Prostate gland (tissue), 2 donors: Measurements from ENCODE around the gene LRRN2. TPM values are rescaled to one million over a fixed set of nuclear protein-coding genes. Genes with fewer than 3 reads are reported as not detected.

Source experiments
- DNase-seq: peaks from one replicate; pipeline ENCODE4 v3.0.0-alpha.2; 2019; ENCODE audit warnings: low spot score
- H3K27ac ChIP-seq, 2 donors: fragments of 200-600 bp; sonication (generic); 2 replicates each; pipeline ENCODE4 v1.5.1; 2017 to 2019
- H3K27me3 ChIP-seq: fragments of 200-600 bp; sonication (generic); replicated peaks from 2 replicates; pipeline ENCODE4 v1.5.1; 2019; ENCODE audit not compliant: insufficient read depth
- H3K36me3 ChIP-seq, 2 donors: fragments of 200-600 bp; sonication (generic); 1 replicate in 1 of 2; 2 replicates in 1 of 2; pipeline versions ENCODE4 v1.5.1 to v1.8.1; 2017 to 2019
- H3K4me1 ChIP-seq: fragments of 200-600 bp; sonication (generic); replicated peaks from 2 replicates; pipeline ENCODE4 v1.5.1; 2019
- H3K4me3 ChIP-seq, 2 donors: fragments of 200-600 bp; sonication (generic); 2 replicates each; pipeline ENCODE4 v1.5.1; 2017 to 2019
- H3K9me3 ChIP-seq: fragments of 200-600 bp; sonication (generic); 2 replicates; pipeline ENCODE4 v1.5.1; 2017
- POLR2A ChIP-seq: fragments of 450-650 bp; IDR thresholded peaks from one replicate; pipeline ENCODE4 v1.6.1; 2016; ENCODE audit warnings: antibody characterized with exemption, mild to moderate bottlenecking
- POLR2AphosphoS5 ChIP-seq: sonication (generic); formaldehyde crosslinking; IDR thresholded peaks from one replicate; pipeline ENCODE4 v1.6.1; 2017; ENCODE audit warnings: antibody characterized with exemption
- WGBS: methylation state at CpG from one replicate; pipeline ENCODE4 v1.1.5; 2018; 5-methylcytosine and 5-hydroxymethylcytosine counted together
- intact Hi-C: fragments of 100-400 bp; cut with DNase I; formaldehyde crosslinking; loops from one replicate; pipeline ENCODE4 v1.14.2; 2022
- total RNA-seq, 2 donors: library from RNA; depleted of rRNA; stranded (reverse); fragments of >200 nt; gene quantifications; one replicate each; pipeline ENCODE4 v1.1.0, GENCODE V29; 2016
- TF ChIP-seq, protein P1 (sequence below), 4 experiments: fragments of 200-600 bp in 2 of 4; fragments of 450-650 bp in 2 of 4; sonication (generic) in 2 of 4; IDR thresholded peaks; 1 replicate in 3 of 4; 2 replicates in 1 of 4; pipeline ENCODE4 v1.5.1; 2016 to 2019; ENCODE audit warnings: antibody characterized with exemption in 4 of 4, mild to moderate bottlenecking in 2 of 4, moderate library complexity in 2 of 4

LRRN2 gene
- total RNA-seq, 2 donors from 2014 or later = 0.55 to 15.3 TPM

DNA sequence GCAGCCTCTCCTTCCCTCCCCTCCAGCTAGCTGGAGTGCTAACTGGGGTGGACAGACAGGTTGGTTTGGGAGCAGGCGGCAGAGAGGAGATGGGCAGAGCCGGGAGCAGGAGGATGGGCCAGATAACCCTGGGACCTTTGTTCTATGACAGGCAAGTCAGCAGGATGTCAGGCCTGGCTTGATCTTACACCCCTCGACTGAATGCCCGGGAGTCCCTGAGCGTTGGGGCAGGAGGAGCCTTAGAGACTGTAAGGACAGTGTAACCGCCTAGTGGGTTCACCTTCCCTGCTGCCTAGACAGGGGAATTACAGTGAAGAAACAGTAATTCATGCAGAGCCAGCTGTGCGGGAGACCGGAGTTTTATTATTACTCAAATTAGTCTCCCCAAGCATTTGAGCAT lies 109.1 kb downstream of the LRRN2 start:
- Histone ChIP-seq H3K27ac (no peak overlapping the region), H3K9me3 (no peaks in the 10 kb centered on the region), H3K4me3 (no peak overlapping the region), H3K4me1 (no peaks in the 10 kb centered on the region), H3K27me3 (no peaks in the 10 kb centered on the region), H3K36me3 (no peaks in the 10 kb centered on the region)
- no peak for DNase-seq
- TF ChIP-seq POLR2A = no peak
- no peak for TF ChIP-seq POLR2AphosphoS5
- TF ChIP-seq, protein P1, sequence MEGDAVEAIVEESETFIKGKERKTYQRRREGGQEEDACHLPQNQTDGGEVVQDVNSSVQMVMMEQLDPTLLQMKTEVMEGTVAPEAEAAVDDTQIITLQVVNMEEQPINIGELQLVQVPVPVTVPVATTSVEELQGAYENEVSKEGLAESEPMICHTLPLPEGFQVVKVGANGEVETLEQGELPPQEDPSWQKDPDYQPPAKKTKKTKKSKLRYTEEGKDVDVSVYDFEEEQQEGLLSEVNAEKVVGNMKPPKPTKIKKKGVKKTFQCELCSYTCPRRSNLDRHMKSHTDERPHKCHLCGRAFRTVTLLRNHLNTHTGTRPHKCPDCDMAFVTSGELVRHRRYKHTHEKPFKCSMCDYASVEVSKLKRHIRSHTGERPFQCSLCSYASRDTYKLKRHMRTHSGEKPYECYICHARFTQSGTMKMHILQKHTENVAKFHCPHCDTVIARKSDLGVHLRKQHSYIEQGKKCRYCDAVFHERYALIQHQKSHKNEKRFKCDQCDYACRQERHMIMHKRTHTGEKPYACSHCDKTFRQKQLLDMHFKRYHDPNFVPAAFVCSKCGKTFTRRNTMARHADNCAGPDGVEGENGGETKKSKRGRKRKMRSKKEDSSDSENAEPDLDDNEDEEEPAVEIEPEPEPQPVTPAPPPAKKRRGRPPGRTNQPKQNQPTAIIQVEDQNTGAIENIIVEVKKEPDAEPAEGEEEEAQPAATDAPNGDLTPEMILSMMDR (IDR thresholded peaks at IDR 0.05) = no peak
- intact Hi-C loops = no loop called here
- WGBS = 82% methylated on average over 8 of the region's 8 CpGs

DNA sequence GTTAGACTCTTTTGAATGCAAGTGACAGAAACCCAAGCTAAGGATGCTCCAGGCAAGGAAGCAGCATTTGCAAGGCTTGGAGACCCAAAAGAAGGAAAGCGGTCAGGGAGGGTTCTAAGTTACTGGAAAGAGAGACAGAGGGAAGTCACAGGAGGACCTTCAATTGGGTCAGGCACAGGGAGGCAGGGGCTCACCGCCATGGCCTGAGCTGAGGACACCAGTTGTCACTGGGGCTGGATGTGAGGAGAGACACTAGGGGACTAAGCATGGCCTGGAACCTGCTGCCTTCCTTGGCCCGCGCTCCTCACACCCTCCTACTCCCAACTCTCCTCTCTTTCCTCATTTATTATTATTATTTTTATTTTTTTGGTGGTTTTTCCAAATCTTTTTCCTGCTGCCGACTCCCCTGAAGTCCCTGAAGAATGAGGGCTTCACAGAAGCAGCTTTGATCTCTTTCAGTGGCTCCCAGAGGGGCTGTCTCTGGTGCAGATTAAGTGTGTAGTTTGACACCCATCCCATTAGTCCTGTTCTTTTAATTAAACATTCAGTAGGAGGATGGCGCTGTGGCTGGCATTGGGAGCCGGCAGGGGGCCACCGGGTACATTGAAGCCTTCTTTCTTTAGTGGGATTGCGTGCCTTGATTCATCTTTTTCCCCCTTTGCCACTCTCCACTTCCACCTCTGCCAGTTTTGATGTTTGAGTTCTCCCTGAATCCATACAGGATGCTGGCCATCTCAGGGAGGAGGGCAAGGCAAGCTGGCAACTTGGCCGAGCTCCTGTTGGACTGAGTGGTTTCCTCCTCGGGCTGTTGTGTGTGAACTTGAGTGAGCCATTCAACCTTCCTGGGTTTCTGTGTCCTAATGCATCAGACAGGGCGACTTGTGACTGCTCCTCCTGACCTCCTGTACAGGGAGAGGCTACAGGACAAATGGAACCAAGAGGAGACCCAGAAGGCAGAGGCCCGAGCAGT lies 110.0 kb downstream of the LRRN2 start:
- Histone ChIP-seq H3K36me3 (no peaks in the 10 kb centered on the region), H3K27me3 (no peaks in the 10 kb centered on the region), H3K9me3 (no peaks in the 10 kb centered on the region), H3K4me1 (no peaks in the 10 kb centered on the region), H3K27ac (no peak overlapping the region), H3K4me3 (no peak overlapping the region)
- TF ChIP-seq POLR2AphosphoS5 (no peak), POLR2A (no peak)
- TF ChIP-seq, protein P1 (IDR thresholded peaks at IDR 0.05) = no peak
- intact Hi-C loops = no loop called here
- 86% methylated on average over 13 of the region's 13 CpGs for WGBS
- DNase-seq = no peak

DNA sequence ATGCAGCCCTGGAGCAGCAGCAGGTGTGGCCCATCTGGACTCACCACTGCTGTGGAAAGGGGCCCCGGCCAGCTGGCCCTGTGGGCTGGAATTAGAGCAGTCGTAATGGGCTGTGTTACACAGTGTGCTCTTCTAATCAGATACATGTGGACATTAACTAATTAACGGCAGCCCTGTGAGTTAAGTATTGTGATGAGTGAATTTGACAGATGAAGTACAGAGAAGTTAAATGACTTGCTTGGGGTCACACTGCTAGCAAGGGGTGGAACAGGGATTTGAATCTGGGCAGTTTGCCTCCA lies 110.7 kb downstream of the LRRN2 start:
- intact Hi-C loops = loop anchor here (5.0 kb wide), 1 partner anchor 187 kb away; no protein-coding TSS in a partner anchor
- Histone ChIP-seq H3K27ac (no peak overlapping the region), H3K27me3 (no peaks in the 10 kb centered on the region), H3K4me1 (no peaks in the 10 kb centered on the region), H3K4me3 (no peak overlapping the region), H3K36me3 (no peaks in the 10 kb centered on the region), H3K9me3 (no peaks in the 10 kb centered on the region)
- TF ChIP-seq POLR2A (no peak), POLR2AphosphoS5 (no peak)
- TF ChIP-seq, protein P1 (IDR thresholded peaks at IDR 0.05) = no peak
- WGBS = 72% methylated on average over 3 of the region's 3 CpGs
- DNase-seq = no peak

DNA sequence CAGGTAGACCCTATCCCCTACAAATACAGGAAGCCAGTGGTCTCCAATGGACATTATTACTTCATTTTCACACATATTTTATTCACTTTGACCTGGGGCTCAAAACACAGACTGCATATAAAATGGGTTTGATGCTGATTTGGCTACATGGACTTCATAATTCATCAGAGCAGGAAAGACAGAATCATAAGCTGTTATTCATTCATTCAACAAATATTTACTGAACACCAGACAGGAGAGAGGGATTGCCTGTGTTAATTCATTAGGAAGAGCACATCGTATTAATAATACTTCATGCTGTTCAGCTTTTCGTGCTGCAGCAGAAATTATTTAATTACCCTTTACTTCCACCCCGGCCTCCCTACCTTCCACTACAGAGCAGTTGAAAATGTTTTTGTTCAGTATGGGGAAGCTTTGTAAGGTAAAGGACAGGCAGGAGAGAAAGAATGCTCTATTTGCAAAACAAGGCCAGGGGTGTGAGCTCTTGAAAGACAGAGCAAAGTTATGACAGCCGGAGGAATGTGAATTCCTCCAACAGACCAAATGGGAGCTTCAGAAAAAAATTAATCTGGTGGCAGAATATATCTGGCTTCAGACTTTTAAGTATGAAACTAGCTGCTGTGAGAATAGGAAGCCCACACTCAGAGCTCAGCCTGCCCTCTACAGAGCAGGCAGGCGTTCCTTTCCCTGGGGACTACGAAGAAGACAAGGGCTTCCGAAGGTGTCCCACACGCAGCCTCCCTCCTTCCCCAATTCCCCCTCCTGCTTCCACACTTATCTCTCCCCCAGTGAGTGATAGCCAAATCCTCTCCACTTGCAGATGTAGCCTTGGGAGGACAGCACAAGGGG lies 111.3 kb downstream of the LRRN2 start:
- Histone ChIP-seq H3K27ac (no peak overlapping the region), H3K36me3 (no peaks in the 10 kb centered on the region), H3K27me3 (no peaks in the 10 kb centered on the region), H3K9me3 (no peaks in the 10 kb centered on the region), H3K4me1 (no peaks in the 10 kb centered on the region), H3K4me3 (no peak overlapping the region)
- no peak for TF ChIP-seq POLR2A
- no peak for TF ChIP-seq POLR2AphosphoS5
- TF ChIP-seq, protein P1 (IDR thresholded peaks at IDR 0.05) = no peak
- intact Hi-C loops = loop anchor here (5.0 kb wide), 1 partner anchor 188 kb away; no protein-coding TSS in a partner anchor
- DNase-seq = no peak
- 79% methylated on average over 8 of the region's 8 CpGs for WGBS
